Heart right ventricle (tissue), 16 donors: ENCODE measurements around the gene SLC8B1. TPM values are rescaled to one million over a fixed set of nuclear protein-coding genes. Genes with fewer than 3 reads are reported as not detected.
"Not testable (repeated sequence)": the region's sequence is repeated elsewhere in the genome, so short reads cannot be mapped to it uniquely, and the experiment has no call there.

Experiments
- ATAC-seq, 8 donors: fragments of 200-7000 bp; cut with Tn5 transposase; one replicate each; pipeline ENCODE4 v1.9.1; 2020; ENCODE audit warnings: mild to moderate bottlenecking in 8 of 8, moderate library complexity in 8 of 8, moderate number of reproducible peaks in 1 of 8
- DNase-seq, 2 donors: peaks; one replicate each; pipeline ENCODE4 v3.0.0-alpha.2; 2020
- H3K27ac ChIP-seq, 10 donors: fragments of 200-600 bp; sonication (generic) in 2 of 10; one replicate each; pipeline versions ENCODE4 v1.5.0 to v1.8.0; 2020 to 2022; ENCODE audit warnings: mild to moderate bottlenecking in 3 of 10
- H3K27me3 ChIP-seq, 7 donors: fragments of 200-600 bp; one replicate each; pipeline ENCODE4 v1.8.0; 2021 to 2022; ENCODE audit warnings: mild to moderate bottlenecking in 2 of 7
- H3K36me3 ChIP-seq, 9 donors: fragments of 200-600 bp; sonication (generic) in 1 of 9; one replicate each; pipeline versions ENCODE4 v1.5.0 to v1.8.0; 2020 to 2022; ENCODE audit warnings: mild to moderate bottlenecking in 2 of 9
- H3K4me1 ChIP-seq, 9 donors: fragments of 200-600 bp; sonication (generic) in 1 of 9; one replicate each; pipeline versions ENCODE4 v1.5.0 to v1.8.0; 2020 to 2022; ENCODE audit warnings: mild to moderate bottlenecking in 4 of 9
- H3K4me3 ChIP-seq, 10 donors: fragments of 200-600 bp; sonication (generic) in 2 of 10; one replicate each; pipeline versions ENCODE4 v1.5.0 to v1.8.0; 2020 to 2022; ENCODE audit warnings: mild to moderate bottlenecking in 7 of 10, moderate library complexity in 2 of 10
- H3K9me3 ChIP-seq, 11 donors: fragments of 200-600 bp in 10 of 11; sonication (generic) in 2 of 11; one replicate each; pipeline versions ENCODE4 v1.5.0 to v1.8.0; 2013 to 2022; ENCODE audit warnings: mild to moderate bottlenecking in 2 of 11, control low read depth in 1 of 11, moderate library complexity in 1 of 11
- WGBS, 2 donors: extraction: QIAGEN DNeasy Blood & Tissue Kit; methylation state at CpG; one replicate each; pipeline ENCODE4 v1.1.7; 2013; ENCODE audit warnings: inconsistent platforms in 1 of 2; 5-methylcytosine and 5-hydroxymethylcytosine counted together
- intact Hi-C, 10 donors: fragments of 100-400 bp; cut with DNase I; formaldehyde crosslinking; loops; one replicate each; pipeline versions ENCODE4 v1.11.1 to v1.14.2; 2022
- polyA plus RNA-seq, 2 donors: library from polyadenylated mRNA; stranded (reverse); fragments of 200-250 nt; gene quantifications; one replicate each; pipeline ENCODE4 v1.2.3, GENCODE V29; 2013
- total RNA-seq, 10 donors: library from RNA; stranded (reverse); fragmentation: NEBNext Ultra II Directional in 3 of 10; extraction: Animal tissue kit (Norgen Biotek cat#: 25700) in 3 of 10; gene quantifications; one replicate each; pipeline versions ENCODE4 v1.2.1 to v1.2.4, GENCODE V29; 2021 to 2023
- TF ChIP-seq, protein P1 (sequence below), 9 donors: fragments of 200-600 bp; sonication (generic) in 2 of 9; IDR thresholded peaks; one replicate each; pipeline versions ENCODE4 v1.5.0 to v1.8.0; 2021 to 2022; ENCODE audit warnings: antibody characterized with exemption in 9 of 9, mild to moderate bottlenecking in 5 of 9, moderate library complexity in 1 of 9
- donor health status: Arrhythmogenic right ventricular cardiomyopathy.
- donor health status: ischemic (EF 13 %, LVEDD 7.1; RV severe dilation, severe dysfunction).
- donor health status: healthy with polysubstance abuse.
- donor health status: DM: no; HTN: yes; CAD: no.
- donor health status: DM: no; HTN: no; CAD: no.
- donor health status: ischemic (EF 25% LVEDD 6.9; RV normal size, moderate dysfunction).
- donor health status: ischemic (EF 25% LVEDD 5.7; RV mildly dilated, moderate dysfunction).
- donor health status: healthy.
- donor health status: DM: yes; HTN: yes; CAD: no.
- donor health status: Ischemic cardiomyopathy.
- donor health status: ischemic (EF 35%, LVEDD 5.7; RV mildly dilated, moderate dysfunction).
- donor health status: nonischemic (EF 11% LVEDD 7.7; RV severe dilation, severe dysfunction).
- donor health status: DM: yes; HTN: yes; CAD: no.
- donor health status: PGD.
- donor health status: ischemic (EF 29% LVEDD 5.4; RV normal size, mild dysfunction).
- donor health status: nonischemic (EF 23%, LVEDD 6.1; RV moderate dilation, normal function).

Gene SLC8B1
- total and polyA plus RNA-seq, 12 donors: 7.2 to 16.9 (median 11.9) TPM

DNA sequence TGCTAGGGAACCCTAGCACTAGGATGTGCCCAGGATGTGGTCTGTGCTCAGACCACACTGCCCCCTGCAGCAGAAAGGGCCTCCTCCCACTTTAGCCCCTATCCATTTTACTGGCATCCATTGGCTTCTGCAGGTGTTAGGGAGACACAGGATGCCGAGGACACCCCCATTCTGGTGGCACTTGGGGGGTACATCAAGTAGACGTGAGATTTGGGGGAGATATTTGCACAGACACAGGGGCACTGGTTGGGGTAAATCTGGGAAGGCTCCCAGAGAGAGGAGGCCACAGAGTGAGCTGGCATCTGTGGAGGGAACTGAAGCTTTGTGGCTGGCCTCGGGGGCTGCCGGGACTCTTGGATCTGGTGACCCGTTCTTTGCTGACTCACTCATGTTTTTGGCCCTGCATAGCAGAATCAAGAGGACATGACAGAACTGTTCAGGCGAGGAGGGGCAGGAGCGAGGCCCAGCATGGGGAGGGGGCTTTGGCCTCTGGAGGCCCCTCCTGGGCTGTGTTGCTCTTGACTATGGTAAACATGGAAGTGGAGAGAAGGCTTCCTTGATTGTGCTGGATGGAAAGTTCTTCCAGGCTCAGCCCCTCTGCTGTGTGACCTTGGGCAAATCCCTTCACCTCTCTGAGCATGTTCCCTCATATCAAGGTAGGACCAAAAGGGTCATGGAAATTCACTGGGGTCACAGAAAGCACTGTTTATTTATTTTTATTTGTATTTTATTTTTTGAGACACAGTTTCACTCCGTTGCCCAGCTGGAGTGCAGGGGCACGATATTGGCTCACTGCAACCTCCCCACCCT lies 25.2 kb upstream of the SLC8B1 start:
- DNase-seq (no peak), ATAC-seq (no peak)
- Histone ChIP-seq H3K4me3 (peak overlapping the region in 6 of 10 donors; percentile 74 to 96 (median 91)), H3K9me3 (no peaks in the 10 kb centered on the region), H3K36me3 (peaks cover 0 to 9% (median 0%) of the 10 kb centered on the region in 9 donors), H3K27ac (peak overlapping the region in 4 of 10 donors; percentile 87 to 95 (median 91)), H3K27me3 (no peaks in the 10 kb centered on the region), H3K4me1 (peaks cover 5 to 36% (median 17%) of the 10 kb centered on the region in 9 donors)
- intact Hi-C loops: no loop called here
- 69 to 81% methylated on average over 9 of the region's 9 CpGs for WGBS, 2 donors
- TF ChIP-seq, protein P1, sequence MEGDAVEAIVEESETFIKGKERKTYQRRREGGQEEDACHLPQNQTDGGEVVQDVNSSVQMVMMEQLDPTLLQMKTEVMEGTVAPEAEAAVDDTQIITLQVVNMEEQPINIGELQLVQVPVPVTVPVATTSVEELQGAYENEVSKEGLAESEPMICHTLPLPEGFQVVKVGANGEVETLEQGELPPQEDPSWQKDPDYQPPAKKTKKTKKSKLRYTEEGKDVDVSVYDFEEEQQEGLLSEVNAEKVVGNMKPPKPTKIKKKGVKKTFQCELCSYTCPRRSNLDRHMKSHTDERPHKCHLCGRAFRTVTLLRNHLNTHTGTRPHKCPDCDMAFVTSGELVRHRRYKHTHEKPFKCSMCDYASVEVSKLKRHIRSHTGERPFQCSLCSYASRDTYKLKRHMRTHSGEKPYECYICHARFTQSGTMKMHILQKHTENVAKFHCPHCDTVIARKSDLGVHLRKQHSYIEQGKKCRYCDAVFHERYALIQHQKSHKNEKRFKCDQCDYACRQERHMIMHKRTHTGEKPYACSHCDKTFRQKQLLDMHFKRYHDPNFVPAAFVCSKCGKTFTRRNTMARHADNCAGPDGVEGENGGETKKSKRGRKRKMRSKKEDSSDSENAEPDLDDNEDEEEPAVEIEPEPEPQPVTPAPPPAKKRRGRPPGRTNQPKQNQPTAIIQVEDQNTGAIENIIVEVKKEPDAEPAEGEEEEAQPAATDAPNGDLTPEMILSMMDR (IDR thresholded peaks at IDR 0.05): no peak

DNA sequence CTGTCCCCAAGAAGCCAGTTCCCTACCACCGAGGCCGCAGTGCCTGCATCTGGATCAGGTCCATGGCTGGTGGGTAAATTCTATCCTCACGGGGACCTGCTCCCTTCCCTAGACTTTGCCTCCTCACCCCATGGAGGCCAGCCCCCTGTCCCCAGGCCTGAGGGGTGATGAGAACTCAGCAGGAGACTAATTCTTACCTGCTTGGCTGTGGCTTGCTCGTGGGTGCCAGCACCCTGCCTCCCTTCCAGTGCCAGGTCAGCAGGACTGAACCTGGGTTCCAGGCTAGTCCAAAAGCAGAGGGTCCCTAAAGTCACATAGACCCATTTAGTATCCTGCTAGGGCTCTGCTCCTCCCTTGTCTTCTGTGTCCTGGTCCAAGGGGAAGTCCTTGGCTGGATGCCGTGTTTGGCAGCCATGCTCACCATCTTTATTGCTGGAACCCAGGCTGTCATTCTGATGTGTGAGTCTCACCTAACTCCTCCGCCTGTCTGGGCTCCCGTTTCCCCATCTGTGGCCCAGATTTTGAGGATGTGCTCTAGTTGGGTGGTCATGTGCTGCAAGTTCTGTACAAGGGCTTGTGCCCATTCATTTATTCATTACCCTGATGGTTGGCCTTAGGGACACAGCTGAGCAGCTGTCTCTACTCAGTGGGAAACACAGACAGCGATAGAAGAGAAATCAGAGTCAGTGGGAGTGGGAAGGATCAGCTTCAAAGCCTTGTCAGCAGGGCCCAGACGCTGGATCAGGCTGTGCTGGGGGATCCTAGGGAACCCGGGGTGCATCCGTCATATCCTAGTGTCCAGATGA lies 24.4 kb upstream of the SLC8B1 start:
- H3K4me1 ChIP-seq: peaks cover 5 to 36% (median 17%) of the 10 kb centered on the region in 9 donors
- H3K9me3 ChIP-seq: no peaks in the 10 kb centered on the region
- TF ChIP-seq, protein P1 (IDR thresholded peaks at IDR 0.05): no peak
- peaks cover 0 to 6% (median 0%) of the 10 kb centered on the region in 9 donors for H3K36me3 ChIP-seq
- intact Hi-C loops: no loop called here
- H3K27me3 ChIP-seq: no peaks in the 10 kb centered on the region
- DNase-seq (peak; percentile 48 to 58), ATAC-seq (peak; percentile 15 to 56 (median 43))
- peak overlapping the region; percentile 37 to 95 (median 91) for H3K27ac ChIP-seq
- peak overlapping the region; percentile 38 to 96 (median 78) for H3K4me3 ChIP-seq
- WGBS, 2 donors: 30 to 44% methylated on average over 11 of the region's 11 CpGs

DNA sequence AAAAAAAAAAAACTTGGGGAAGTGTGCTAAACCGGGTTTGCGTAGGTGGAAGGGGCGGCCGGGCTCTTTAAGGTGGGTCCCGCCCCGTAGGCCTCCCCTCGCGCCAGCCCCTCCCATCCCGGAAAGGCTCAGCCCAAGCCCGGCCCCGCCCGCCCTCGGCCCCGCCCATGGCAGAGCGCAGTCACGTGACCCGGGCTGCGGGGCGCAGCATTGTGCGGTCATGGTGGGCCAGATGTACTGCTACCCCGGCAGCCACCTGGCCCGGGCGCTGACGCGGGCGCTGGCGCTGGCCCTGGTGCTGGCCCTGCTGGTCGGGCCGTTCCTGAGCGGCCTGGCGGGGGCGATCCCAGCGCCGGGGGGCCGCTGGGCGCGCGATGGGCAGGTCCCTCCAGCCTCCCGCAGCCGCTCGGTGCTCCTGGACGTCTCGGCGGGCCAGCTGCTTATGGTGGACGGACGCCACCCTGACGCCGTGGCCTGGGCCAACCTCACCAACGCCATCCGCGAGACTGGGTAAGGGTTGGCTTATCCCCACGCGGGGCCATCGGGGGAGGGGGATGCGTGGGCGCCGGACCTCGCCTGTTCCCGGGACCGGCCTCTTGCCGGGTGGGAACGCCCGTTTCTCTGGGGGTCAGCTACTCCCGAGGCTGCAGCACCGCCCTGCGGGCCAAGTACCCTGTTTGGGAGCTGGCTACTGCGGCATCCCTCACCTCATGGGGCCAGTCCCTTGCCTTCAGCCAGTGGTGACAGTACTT lies 23.6 kb upstream of the SLC8B1 start, which contains the start of gene PLBD2:
TSS of gene PLBD2 (plus strand) at position 207 of the 752 bp plus-strand sequence. CDS start at position 221, 14 bp downstream.
- H3K27ac ChIP-seq: peak within 1 kb of the TSS; percentile 37 to 95 (median 91)
- no peaks in the 10 kb centered on the region for H3K27me3 ChIP-seq
- DNase-seq (peak; percentile 94 to 96), ATAC-seq (peak; percentile 96 to 99 (median 98))
- H3K36me3 ChIP-seq: no peaks in the 10 kb centered on the region
- peak within 1 kb of the TSS; percentile 38 to 96 (median 78) for H3K4me3 ChIP-seq
- peaks cover 5 to 36% (median 17%) of the 10 kb centered on the region in 9 donors for H3K4me1 ChIP-seq
- WGBS, 2 donors: 0 to 1% methylated on average over 67 of the region's 67 CpGs
- H3K9me3 ChIP-seq: no peaks in the 10 kb centered on the region
- intact Hi-C loops: loop anchor here in 1 of 10 donors (1.0 kb wide), 1 partner anchor 23 kb away; the partner anchor contains the start of gene SLC8B1
- TF ChIP-seq, protein P1 (IDR thresholded peaks at IDR 0.05): no peak

DNA sequence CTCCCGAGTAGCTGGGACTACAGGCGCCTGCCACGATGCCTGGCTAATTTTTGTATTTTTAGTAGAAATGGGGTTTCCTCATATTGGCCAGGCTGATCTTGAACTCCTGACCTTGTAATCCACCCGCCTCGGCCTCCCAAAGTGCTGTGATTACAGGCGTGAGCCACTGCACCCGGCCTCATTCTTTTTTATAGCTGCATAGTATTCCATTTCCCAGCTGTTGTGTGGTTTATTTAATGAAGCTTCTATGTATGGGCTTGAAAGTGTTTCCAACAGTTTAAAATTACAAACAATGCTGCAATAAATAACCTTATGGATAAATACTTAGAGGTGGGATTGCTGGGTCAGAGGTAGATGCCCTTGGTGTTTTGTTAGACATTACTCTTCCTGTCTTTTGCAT lies 19.3 kb upstream of the SLC8B1 start:
- 91 to 92% methylated on average over 7 of the region's 7 CpGs for WGBS, 2 donors
- ATAC-seq, H3K36me3 ChIP-seq, H3K27ac ChIP-seq, H3K27me3 ChIP-seq, DNase-seq, H3K9me3 ChIP-seq, H3K4me3 ChIP-seq, intact Hi-C loops: not testable (repeated sequence)
- peaks cover 2 to 10% (median 5%) of the 10 kb centered on the region in 9 donors for H3K4me1 ChIP-seq
